Measurements from ENCODE around the gene SLC44A3. TPM values are rescaled to one million over a fixed set of nuclear protein-coding genes. Genes with fewer than 3 reads are reported as not detected.
"Not testable (repeated sequence)": the region's sequence is repeated elsewhere in the genome, so short reads cannot be mapped to it uniquely, and the experiment has no call there.

The SLC44A3 gene
- total RNA-seq, 2 donors from 2014 or later = 17.8 to 32.9 TPM

GRCh38 chr1:94832446-94832845 lies 12.3 kb downstream of the SLC44A3 start:
- no peak overlapping the region for H3K27ac ChIP-seq
- TF ChIP-seq, protein P1, sequence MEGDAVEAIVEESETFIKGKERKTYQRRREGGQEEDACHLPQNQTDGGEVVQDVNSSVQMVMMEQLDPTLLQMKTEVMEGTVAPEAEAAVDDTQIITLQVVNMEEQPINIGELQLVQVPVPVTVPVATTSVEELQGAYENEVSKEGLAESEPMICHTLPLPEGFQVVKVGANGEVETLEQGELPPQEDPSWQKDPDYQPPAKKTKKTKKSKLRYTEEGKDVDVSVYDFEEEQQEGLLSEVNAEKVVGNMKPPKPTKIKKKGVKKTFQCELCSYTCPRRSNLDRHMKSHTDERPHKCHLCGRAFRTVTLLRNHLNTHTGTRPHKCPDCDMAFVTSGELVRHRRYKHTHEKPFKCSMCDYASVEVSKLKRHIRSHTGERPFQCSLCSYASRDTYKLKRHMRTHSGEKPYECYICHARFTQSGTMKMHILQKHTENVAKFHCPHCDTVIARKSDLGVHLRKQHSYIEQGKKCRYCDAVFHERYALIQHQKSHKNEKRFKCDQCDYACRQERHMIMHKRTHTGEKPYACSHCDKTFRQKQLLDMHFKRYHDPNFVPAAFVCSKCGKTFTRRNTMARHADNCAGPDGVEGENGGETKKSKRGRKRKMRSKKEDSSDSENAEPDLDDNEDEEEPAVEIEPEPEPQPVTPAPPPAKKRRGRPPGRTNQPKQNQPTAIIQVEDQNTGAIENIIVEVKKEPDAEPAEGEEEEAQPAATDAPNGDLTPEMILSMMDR (IDR thresholded peaks at IDR 0.05) = no peak
- TF ChIP-seq POLR2A (IDR thresholded peaks at IDR 0.05) = no peak
- H3K27me3 ChIP-seq = no peaks in the 10 kb centered on the region
- H3K9me3 ChIP-seq = no peaks in the 10 kb centered on the region
- H3K4me1 ChIP-seq = peaks cover 6% of the 10 kb centered on the region
- DNase-seq (no peak), ATAC-seq (no peak)
- 89 to 100% methylated on average over 1 of the region's 1 CpG for WGBS, 2 donors
- intact Hi-C loops (cut with DNase I) = no loop called here
- H3K4me3 ChIP-seq = no peak overlapping the region
- peaks cover 0 to 5% of the 10 kb centered on the region in 2 donors for H3K36me3 ChIP-seq (replicated peaks in 1 of 2; ENCODE audit: insufficient read depth in 1 of 2, low read depth in 2 of 2)

DNA sequence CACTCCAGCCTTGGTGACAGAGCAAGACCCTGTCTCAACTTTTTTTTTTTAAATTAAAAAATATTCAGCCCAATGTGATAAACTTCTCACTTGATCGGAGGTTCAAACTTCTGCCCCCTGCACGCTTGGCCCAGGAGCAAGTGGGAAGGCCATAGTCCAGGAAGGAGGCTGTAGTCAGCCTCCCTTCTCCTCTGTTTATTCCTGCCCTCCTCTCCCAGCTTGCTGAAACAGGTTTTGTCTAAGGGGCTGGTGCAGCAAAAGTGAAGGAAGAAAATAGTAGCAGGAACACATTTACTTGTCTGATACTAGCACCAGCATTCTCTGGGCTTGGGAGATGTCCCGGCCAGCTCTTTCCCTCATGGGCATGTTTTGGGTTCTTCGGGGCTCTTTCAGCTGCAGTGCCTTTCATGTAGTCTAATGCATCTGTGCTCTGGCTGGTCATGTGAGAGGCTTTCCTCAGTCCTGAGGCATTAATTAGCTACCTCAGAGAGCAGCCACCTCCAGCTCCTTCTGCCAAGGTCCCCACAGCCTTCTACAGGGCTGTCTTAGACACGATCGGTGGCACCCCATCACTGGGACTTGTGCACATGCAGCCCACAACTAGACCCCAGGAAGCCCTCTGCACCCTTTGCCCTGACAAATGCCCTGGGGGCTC lies 12.9 kb downstream of the SLC44A3 start:
- no peak overlapping the region for H3K4me3 ChIP-seq
- TF ChIP-seq, protein P1 (IDR thresholded peaks at IDR 0.05) = no peak
- TF ChIP-seq POLR2A (IDR thresholded peaks at IDR 0.05) = no peak
- no peaks in the 10 kb centered on the region for H3K27me3 ChIP-seq
- peaks cover 6% of the 10 kb centered on the region for H3K4me1 ChIP-seq
- no peaks in the 10 kb centered on the region for H3K9me3 ChIP-seq
- intact Hi-C loops (cut with DNase I) = no loop called here
- no peak for DNase-seq
- no peak overlapping the region for H3K27ac ChIP-seq
- peaks cover 0 to 4% of the 10 kb centered on the region in 2 donors for H3K36me3 ChIP-seq (replicated peaks in 1 of 2; ENCODE audit: insufficient read depth in 1 of 2, low read depth in 2 of 2)
- WGBS, 2 donors = 91 to 95% methylated on average over 6 of the region's 6 CpGs
- no peak for ATAC-seq

DNA sequence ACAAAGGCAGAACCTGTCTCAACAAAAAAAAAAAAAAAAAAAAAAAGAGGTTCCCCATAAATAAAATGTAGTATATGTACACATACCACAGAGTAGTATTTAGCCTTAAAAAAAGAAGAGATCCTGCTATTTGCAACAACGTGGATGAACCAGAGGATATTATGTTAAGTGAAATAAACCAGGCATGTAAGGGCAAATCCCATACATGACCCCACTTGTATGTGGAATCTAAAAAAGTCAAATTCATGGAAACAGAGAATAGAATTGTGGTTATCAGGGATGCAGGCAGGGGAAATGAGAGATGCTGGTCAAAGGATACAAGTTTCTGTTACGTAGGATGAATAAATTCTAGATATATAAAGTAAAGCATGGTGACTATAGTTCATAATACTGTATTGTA lies 16.7 kb downstream of the SLC44A3 start:
- DNase-seq = no peak
- Histone ChIP-seq H3K27ac (no peak overlapping the region), H3K4me1 (no peaks in the 10 kb centered on the region), H3K36me3 (replicated peaks in 1 of 2; ENCODE audit: insufficient read depth in 1 of 2, low read depth in 2 of 2) (peaks cover 0 to 4% of the 10 kb centered on the region in 2 donors), H3K4me3 (no peak overlapping the region), H3K27me3 (no peaks in the 10 kb centered on the region), H3K9me3 (no peaks in the 10 kb centered on the region)
- 85 to 95% methylated on average over 2 of the region's 2 CpGs for WGBS, 2 donors
- no peak for TF ChIP-seq POLR2A (IDR thresholded peaks at IDR 0.05)
- TF ChIP-seq, protein P1 (IDR thresholded peaks at IDR 0.05) = no peak
- no peak for ATAC-seq
- intact Hi-C loops (cut with DNase I) = no loop called here

- H3K27ac ChIP-seq; intact Hi-C loops (cut with DNase I); DNase-seq; H3K9me3 ChIP-seq; H3K4me3 ChIP-seq; H3K36me3 ChIP-seq (replicated peaks in 1 of 2; ENCODE audit: insufficient read depth in 1 of 2, low read depth in 2 of 2); H3K4me1 ChIP-seq; ATAC-seq; H3K27me3 ChIP-seq: not testable (repeated sequence)
- 94 to 97% methylated on average over 9 of the region's 9 CpGs for WGBS, 2 donors
Observed at GRCh38 chr1:94840381-94840780, 20.2 kb downstream of the SLC44A3 start.

GRCh38 chr1:94840808-94841207 lies 20.7 kb downstream of the SLC44A3 start:
- no peak for ATAC-seq
- 91 to 94% methylated on average over 5 of the region's 5 CpGs for WGBS, 2 donors

More at GRCh38 chr1:94840808-94841207, 20.7 kb downstream of the SLC44A3 start:
- Histone ChIP-seq H3K27ac (no peak overlapping the region), H3K4me1 (no peaks in the 10 kb centered on the region), H3K9me3 (no peaks in the 10 kb centered on the region), H3K4me3 (no peak overlapping the region), H3K36me3 (replicated peaks in 1 of 2; ENCODE audit: insufficient read depth in 1 of 2, low read depth in 2 of 2) (peaks cover 0 to 11% of the 10 kb centered on the region in 2 donors), H3K27me3 (no peaks in the 10 kb centered on the region)
- intact Hi-C loops (cut with DNase I) = no loop called here
- DNase-seq = no peak
- TF ChIP-seq, protein P1 (IDR thresholded peaks at IDR 0.05) = no peak
- no peak for TF ChIP-seq POLR2A (IDR thresholded peaks at IDR 0.05)

Measured in body of pancreas (tissue), 4 donors.